Measurements from ENCODE around the gene RAP1GAP2. TPM values are rescaled to one million over a fixed set of nuclear protein-coding genes. Genes with fewer than 3 reads are reported as not detected.

RAP1GAP2 gene
- total and polyA plus RNA-seq, 2 of the 8 experiments (the other 6 are each of a cell fraction or from before 2014, with no cell fraction given) = 24.0 to 63.8 TPM

DNA sequence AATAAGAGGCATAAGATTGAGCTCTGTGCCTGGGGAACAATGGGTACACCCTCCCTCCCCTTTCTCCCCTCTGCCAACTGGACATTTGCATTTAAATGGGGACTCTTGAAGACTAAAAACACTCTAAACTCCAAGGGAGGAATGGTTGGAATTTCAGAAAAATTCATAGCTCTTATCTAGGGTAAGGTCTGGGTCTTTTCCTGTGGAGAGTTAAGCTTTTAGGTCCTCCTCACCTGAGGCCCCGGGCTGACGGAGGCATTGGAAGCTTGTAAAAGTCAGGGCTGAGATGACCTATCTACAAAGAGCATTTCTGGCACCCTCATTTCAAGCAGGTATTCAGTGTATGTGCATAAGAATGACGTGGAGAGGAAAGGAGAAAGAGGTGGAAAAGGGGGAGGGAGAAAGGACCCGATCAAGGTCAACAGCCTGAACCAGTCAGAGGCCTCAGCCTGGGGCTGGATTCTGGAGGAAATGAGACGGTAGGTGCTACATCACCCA, 78.0 kb downstream of the RAP1GAP2 start:
- H3K56ac ChIP-seq (replicated peaks; ENCODE audit: insufficient read length, low read depth, low read length) = no peak overlapping the region
- H2BK5ac ChIP-seq (ENCODE audit: low read depth, low read length) = peak overlapping the region; percentile 100
- FAIRE-seq (peak; percentile 94), DNase-seq (ENCODE audit: low read depth in 1 of 2, low spot score in 2 of 2) (peak in 1 of 2 experiments; percentile 87)
- H2BK12ac ChIP-seq (ENCODE audit: low read depth, low read length) = peak overlapping the region; percentile 100
- peak overlapping the region; percentile 97 for H4K91ac ChIP-seq (replicated peaks; ENCODE audit: insufficient read length, low read length)
- peak overlapping the region; percentile 89 for H3K27ac ChIP-seq (ENCODE audit: low read depth, low read length)
- peak overlapping the region; percentile 100 for H2BK20ac ChIP-seq (ENCODE audit: low read length)
- peak overlapping the region in 3 of 4 experiments; percentile 24 to 46 (median 26); a peak in 4 of 7 replicates for H3K9ac ChIP-seq (replicated peaks in 1 of 4; ENCODE audit: extremely low read depth in 1 of 4, low read depth in 3 of 4, low read length in 3 of 4)
- WGBS, 2 experiments (ENCODE audit: extremely low coverage in 1 of 2, insufficient coverage in 1 of 2, insufficient read length in 1 of 2, insufficient replicate concordance in 2 of 2, low coverage in 1 of 2, low lambda C conversion rate in 2 of 2, missing lambda C conversion rate in 1 of 2) = 0% methylated on average over 5 of the region's 5 CpGs; no CpG with 5 or more reads in 1 of the 2 experiments
- H3K27me3 ChIP-seq (replicated peaks in 1 of 4; ENCODE audit: control insufficient read depth in 3 of 4, extremely low read depth in 1 of 4, insufficient read depth in 3 of 4, low read length in 3 of 4) = no peaks in the 10 kb centered on the region
- H3K4ac ChIP-seq (replicated peaks; ENCODE audit: insufficient read length, low read depth, low read length) = no peak overlapping the region
- ChIA-PET CTCF (ENCODE audit: partially characterized antibody) (interaction anchor here (0.9 to 5.1 kb wide), 9 partner anchors 13 to 56 kb away, joined by 3 to 25 read pairs (median 4); no protein-coding TSS in a partner anchor), POLR2A (ENCODE audit: partially characterized antibody) (interaction anchor here (0.6 to 3.5 kb wide), 15 partner anchors 9 to 118 kb away, joined by 3 to 17 read pairs (median 5); no protein-coding TSS in a partner anchor)
- H3K79me2 ChIP-seq (ENCODE audit: control insufficient read depth in 1 of 2, insufficient read depth in 2 of 2, low read length in 2 of 2) = peaks cover 3 to 54% of the 10 kb centered on the region in 2 experiments; a peak in 2 of 4 replicates
- no peak overlapping the region for H4K8ac ChIP-seq (ENCODE audit: extremely low read depth, insufficient read depth, low read length)
- no peaks in the 10 kb centered on the region; a peak in 2 of 8 replicates for H3K36me3 ChIP-seq (ENCODE audit: control insufficient read depth in 2 of 4, insufficient read depth in 4 of 4, low read length in 3 of 4)
- 0 out of 2 replicates have a peak, but pooled peaks cover 1% of the 10 kb centered on the region for H3K23me2 ChIP-seq (ENCODE audit: low read depth, low read length)
- H2BK15ac ChIP-seq (ENCODE audit: low read length) = no peak overlapping the region
- H2AFZ ChIP-seq (ENCODE audit: low read length) = no peak overlapping the region
- H3K18ac ChIP-seq (ENCODE audit: extremely low read depth, low read length) = peak overlapping the region; percentile 94
- no peak overlapping the region for H3K14ac ChIP-seq (ENCODE audit: insufficient read length)
- H3K4me2 ChIP-seq (ENCODE audit: insufficient read depth in 1 of 2, low read depth in 2 of 2, low read length in 2 of 2) = peak overlapping the region; percentile 58 to 61
- H3K23ac ChIP-seq (ENCODE audit: insufficient read length) = no peak overlapping the region
- no peak overlapping the region for H2BK120ac ChIP-seq (replicated peaks; ENCODE audit: low read depth, low read length)
- H3K4me1 ChIP-seq (replicated peaks in 1 of 4; ENCODE audit: control insufficient read depth in 3 of 4, insufficient read depth in 4 of 4, low read length in 3 of 4) = peaks cover 15 to 41% (median 29%) of the 10 kb centered on the region in 4 experiments
- H4K20me1 ChIP-seq (replicated peaks in 1 of 2; ENCODE audit: control insufficient read depth in 1 of 2, insufficient read depth in 2 of 2, low read length in 2 of 2) = no peaks in the 10 kb centered on the region
- H3K9me3 ChIP-seq (ENCODE audit: insufficient read depth in 2 of 2, low read depth in 1 of 2, low read length in 1 of 2) = no peaks in the 10 kb centered on the region
- H3K79me1 ChIP-seq (ENCODE audit: low read depth, low read length) = peaks cover 29% of the 10 kb centered on the region
- H3K4me3 ChIP-seq (ENCODE audit: extremely low read depth in 1 of 4, insufficient read depth in 2 of 4, low read depth in 3 of 4, low read length in 4 of 4) = peak overlapping the region in 2 of 4 experiments; percentile 7 to 31; a peak in 3 of 8 replicates
- H2AK5ac ChIP-seq (ENCODE audit: low read depth, low read length) = peak overlapping the region; percentile 96; the same call in 1 of the 2 replicates
- H4K5ac ChIP-seq (ENCODE audit: insufficient read length, low read depth, low read length) = peak overlapping the region; percentile 66
- no peak for TF ChIP-seq SP2 (IDR thresholded peaks at IDR 0.05; ENCODE audit: low read length)
- TF ChIP-seq BACH1 (IDR thresholded peaks at IDR 0.05; ENCODE audit: low read length) = no peak
- no peak for TF ChIP-seq KDM1A (IDR thresholded peaks at IDR 0.05; ENCODE audit: borderline replicate concordance, low read length)
- no peak for TF ChIP-seq KDM5A (IDR thresholded peaks at IDR 0.05; ENCODE audit: low read length)
- TF ChIP-seq KDM4A (IDR thresholded peaks at IDR 0.05; ENCODE audit: low read depth, low read length, severe bottlenecking) = no peak
- TF ChIP-seq FOSL1 (IDR thresholded peaks at IDR 0.05; ENCODE audit: insufficient read depth, low read depth, low read length) = no peak
- no peak for TF ChIP-seq HDAC6 (IDR thresholded peaks at IDR 0.05; ENCODE audit: low read depth, low read length)
- TF ChIP-seq YY1 (IDR thresholded peaks at IDR 0.05; ENCODE audit: low read depth, low read length) = peak; percentile 37; the same call in 1 of the 2 replicates
- no peak for TF ChIP-seq JUND (IDR thresholded peaks at IDR 0.05; ENCODE audit: low read length)
- TF ChIP-seq BRCA1 (IDR thresholded peaks at IDR 0.05; ENCODE audit: low read depth, low read length) = no peak
- no peak for TF ChIP-seq CHD2 (IDR thresholded peaks at IDR 0.05; ENCODE audit: low read length)
- TF ChIP-seq RFX5 (IDR thresholded peaks at IDR 0.05; ENCODE audit: borderline replicate concordance, low read depth, low read length) = no peak
- TF ChIP-seq EZH2 (IDR thresholded peaks at IDR 0.05; ENCODE audit: low read depth, low read length, severe bottlenecking) = no peak
- TF ChIP-seq, protein P1, sequence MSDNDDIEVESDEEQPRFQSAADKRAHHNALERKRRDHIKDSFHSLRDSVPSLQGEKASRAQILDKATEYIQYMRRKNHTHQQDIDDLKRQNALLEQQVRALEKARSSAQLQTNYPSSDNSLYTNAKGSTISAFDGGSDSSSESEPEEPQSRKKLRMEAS (IDR thresholded peaks at IDR 0.05) = no peak
